GM06990 (cell line): ENCODE data around the gene KSR1.
A peak's percentile ranks its signal among the peaks of the same experiment; 100 is the strongest.
"Not testable (repeated sequence)": the region's sequence is repeated elsewhere in the genome, so short reads cannot be mapped to it uniquely, and the experiment has no call there.

Experiments
- DNase-seq: peaks from one replicate; pipeline ENCODE4 v3.0.0-alpha.2; 2011; ENCODE audit not compliant: insufficient read length; ENCODE audit errors: extremely low read depth
- H3K27me3 ChIP-seq: replicated peaks from 2 replicates; pipeline ENCODE4 v1.6.0; 2011; ENCODE audit warnings: low read length; ENCODE audit not compliant: control insufficient read depth, insufficient read depth
- H3K36me3 ChIP-seq: 2 replicates; pipeline ENCODE4 v1.5.1; 2011; ENCODE audit warnings: low read length; ENCODE audit not compliant: control insufficient read depth, insufficient read depth
- H3K4me3 ChIP-seq: replicated peaks from 2 replicates; pipeline ENCODE4 v1.5.1; 2011; ENCODE audit warnings: low read depth, mild to moderate bottlenecking, control low read depth, low read length
- TF ChIP-seq, protein P1 (sequence below): IDR thresholded peaks from 2 replicates; pipeline ENCODE4 v1.5.1; 2011; ENCODE audit warnings: low read length, control low read depth, mild to moderate bottlenecking, inconsistent platforms; ENCODE audit not compliant: insufficient read depth, poor library complexity, severe bottlenecking

The KSR1 gene

GRCh38 chr17:27630607-27631410, 174.6 kb downstream of the KSR1 start, which contains the start of gene LGALS9:
TSS of gene LGALS9 (plus strand) at chr17:27631188. CDS start at chr17:27631266, 78 bp downstream.
- Histone ChIP-seq H3K36me3 (peaks cover under 1% of the 10 kb centered on the region), H3K4me3 (peak within 1 kb of the TSS; percentile 92), H3K27me3 (no peaks in the 10 kb centered on the region)
- TF ChIP-seq, protein P1, sequence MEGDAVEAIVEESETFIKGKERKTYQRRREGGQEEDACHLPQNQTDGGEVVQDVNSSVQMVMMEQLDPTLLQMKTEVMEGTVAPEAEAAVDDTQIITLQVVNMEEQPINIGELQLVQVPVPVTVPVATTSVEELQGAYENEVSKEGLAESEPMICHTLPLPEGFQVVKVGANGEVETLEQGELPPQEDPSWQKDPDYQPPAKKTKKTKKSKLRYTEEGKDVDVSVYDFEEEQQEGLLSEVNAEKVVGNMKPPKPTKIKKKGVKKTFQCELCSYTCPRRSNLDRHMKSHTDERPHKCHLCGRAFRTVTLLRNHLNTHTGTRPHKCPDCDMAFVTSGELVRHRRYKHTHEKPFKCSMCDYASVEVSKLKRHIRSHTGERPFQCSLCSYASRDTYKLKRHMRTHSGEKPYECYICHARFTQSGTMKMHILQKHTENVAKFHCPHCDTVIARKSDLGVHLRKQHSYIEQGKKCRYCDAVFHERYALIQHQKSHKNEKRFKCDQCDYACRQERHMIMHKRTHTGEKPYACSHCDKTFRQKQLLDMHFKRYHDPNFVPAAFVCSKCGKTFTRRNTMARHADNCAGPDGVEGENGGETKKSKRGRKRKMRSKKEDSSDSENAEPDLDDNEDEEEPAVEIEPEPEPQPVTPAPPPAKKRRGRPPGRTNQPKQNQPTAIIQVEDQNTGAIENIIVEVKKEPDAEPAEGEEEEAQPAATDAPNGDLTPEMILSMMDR = no peak
- peak; percentile 57 for DNase-seq

DNA sequence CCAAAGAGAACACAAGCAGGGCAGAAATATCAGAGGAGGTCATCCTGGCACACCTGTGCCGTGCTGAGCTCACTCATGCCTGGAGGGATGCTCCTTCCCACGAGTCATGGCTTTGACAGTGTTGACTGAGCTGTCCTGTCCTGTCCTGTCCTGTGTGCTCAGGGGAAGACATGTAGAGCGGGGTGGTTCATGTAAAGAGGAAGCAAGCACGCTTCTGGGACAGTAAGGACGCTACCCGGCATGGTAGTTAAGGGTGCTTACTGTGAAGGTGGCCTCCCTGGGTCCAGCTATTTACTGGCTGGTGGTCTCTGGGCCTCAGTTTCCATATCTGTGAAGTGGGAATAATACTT, 175.1 kb downstream of the KSR1 start:
- H3K36me3 ChIP-seq = no peaks in the 10 kb centered on the region; the same call in none of the 2 replicates
- TF ChIP-seq, protein P1 = no peak
- peak overlapping the region; percentile 92 for H3K4me3 ChIP-seq
- no peaks in the 10 kb centered on the region for H3K27me3 ChIP-seq
- DNase-seq = no peak

DNA sequence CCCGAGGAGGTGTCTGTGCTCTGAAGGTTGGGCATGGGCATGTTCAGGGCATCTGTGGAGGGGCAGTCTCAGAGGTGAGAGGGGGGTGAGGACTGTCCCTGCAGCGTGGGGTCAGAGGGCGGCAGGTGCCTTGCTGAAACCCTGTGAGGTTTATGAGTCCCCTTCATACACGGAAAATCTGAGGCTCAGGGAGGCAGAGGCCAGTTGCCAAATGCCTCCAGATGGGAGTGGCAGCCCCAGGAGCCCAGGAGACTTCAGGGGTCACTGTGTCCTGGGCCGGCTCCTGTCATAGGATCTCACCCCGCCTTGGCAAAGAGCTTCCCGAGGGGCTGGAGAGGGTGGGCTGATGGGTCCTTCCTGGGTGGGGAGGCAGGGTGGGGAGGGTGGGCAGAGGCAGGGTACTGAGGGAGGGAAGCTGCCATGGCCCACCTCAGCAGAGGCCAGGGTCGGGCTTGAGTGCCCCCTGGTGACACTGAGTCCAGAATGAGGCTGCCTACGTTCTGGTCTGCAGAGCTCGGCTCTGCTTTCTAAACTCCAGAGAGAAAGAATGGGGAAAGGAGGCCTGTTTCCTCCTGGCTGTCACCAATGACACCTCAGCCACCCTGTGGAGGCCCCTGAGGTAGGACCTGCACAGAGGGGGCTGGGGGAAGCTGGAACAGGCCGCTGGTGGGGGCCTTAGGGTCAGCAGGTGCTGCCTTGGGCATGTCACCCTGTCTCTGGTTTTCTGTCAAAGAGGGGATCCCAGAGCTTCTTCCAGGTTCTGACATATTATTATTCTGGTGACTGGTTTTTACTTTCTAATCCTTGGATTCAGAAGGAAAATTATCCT, 175.9 kb downstream of the KSR1 start:
- H3K4me3 ChIP-seq = peak overlapping the region; percentile 92
- TF ChIP-seq, protein P1 = peak; percentile 56
- H3K27me3 ChIP-seq = no peaks in the 10 kb centered on the region
- DNase-seq = no peak
- H3K36me3 ChIP-seq = no peaks in the 10 kb centered on the region; the same call in none of the 2 replicates

GRCh38 chr17:27632766-27633165, 176.5 kb downstream of the KSR1 start:
- H3K27me3 ChIP-seq, H3K36me3 ChIP-seq, DNase-seq: not testable (repeated sequence)
- H3K4me3 ChIP-seq = peak overlapping the region; percentile 92

DNA sequence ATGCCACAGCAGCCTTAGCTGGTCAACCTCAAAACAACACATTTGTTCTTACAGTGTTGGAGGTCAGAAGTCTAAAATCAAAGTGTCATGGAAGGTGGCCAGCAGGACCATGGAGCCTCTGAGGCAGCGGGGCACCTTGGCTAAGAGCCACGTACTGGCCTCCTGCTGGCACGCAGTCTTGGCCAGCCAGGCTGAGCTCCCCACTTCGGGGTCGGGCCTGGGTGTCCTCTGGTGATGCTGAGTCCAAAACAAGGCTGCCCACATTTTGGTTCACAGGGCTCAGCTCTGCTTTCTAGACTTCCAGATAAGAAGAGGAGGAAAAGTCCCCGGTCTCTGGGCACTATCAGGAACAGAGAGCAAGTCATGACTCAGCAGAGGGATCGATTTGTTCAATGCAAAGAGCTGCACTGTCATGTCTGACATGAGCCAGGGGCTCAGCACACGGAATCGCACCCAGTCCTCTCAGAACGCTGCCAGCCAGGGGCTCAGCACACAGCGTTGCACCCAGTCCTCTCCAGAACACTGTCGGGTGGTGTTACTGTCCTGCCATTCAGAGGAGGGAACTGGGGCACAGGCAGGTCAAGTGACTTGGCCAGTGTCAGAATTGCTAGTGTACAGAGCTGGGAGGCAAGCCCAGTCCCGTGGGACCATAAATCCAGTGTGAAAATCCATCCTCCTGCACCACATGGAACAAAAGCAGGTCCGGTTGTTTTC, 177.2 kb downstream of the KSR1 start:
- Histone ChIP-seq H3K27me3 (no peaks in the 10 kb centered on the region), H3K36me3 (no peaks in the 10 kb centered on the region; the same call in none of the 2 replicates), H3K4me3 (no peak overlapping the region)
- TF ChIP-seq, protein P1 = no peak
- no peak for DNase-seq

DNA sequence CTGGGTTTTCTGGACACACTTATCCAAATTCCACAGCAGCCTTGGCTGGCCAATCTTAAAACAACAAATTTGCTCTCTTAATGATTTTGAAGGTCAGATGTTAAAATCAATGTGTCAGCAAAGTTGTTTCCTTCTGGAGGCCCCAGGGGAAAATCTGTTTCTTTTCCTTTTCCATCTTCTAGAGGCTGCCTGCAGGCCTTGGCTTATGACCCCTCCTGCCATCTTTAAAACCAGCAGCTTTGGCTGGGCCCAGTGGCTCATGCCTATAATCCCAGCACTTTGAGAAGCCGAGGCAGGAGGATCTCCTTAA, 177.7 kb downstream of the KSR1 start:
- no peak overlapping the region for H3K4me3 ChIP-seq
- TF ChIP-seq, protein P1 = no peak
- H3K36me3 ChIP-seq = peaks cover 3% of the 10 kb centered on the region
- no peaks in the 10 kb centered on the region for H3K27me3 ChIP-seq
- DNase-seq = no peak
